ENCODE data around the gene BID. TPM values are rescaled to one million over a fixed set of nuclear protein-coding genes. Genes with fewer than 3 reads are reported as not detected.

Gene BID
- total RNA-seq, 2 donors from 2014 or later, result 13.5 to 18.1 TPM

DNA sequence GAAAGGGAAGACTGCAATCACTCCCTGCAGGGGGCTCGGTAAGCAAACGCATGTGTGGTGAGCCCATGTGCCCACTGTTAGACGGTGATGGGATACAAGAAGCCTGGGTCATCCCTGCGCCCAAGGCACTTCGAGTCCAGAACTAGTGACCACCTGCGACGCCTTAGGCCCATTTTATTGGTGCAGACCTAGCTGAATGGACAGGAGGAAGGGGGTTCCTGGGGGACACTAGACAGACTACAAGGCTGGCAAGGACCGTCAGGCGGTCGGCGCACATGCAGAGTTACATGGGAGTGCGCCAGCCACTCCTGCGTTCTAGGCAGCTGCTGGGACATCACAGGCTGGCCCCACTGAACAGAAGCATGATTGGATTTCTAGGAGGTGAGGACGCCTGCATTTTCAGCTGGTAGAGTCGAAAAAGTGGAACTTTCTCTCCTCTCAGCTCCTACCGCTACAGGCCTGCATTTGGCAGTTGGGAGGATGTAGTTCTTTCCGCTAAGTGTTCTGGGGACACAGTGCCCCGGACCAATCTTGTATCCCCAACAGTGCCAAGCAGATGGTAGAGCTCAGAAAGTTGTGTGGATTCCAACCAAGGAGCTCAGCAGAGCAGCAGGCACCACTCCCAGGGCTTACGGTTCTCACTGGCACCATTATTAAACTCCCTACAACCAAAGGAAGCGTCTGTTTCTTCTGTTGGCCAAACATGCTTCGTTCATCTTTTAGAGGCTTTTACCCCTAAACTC is 35.7 kb downstream of the BID start:
- peaks cover 3% of the 10 kb centered on the region for H3K36me3 ChIP-seq
- H3K4me1 ChIP-seq (ENCODE audit: control insufficient read depth in 1 of 2, low read depth in 2 of 2), result no peaks in the 10 kb centered on the region
- H3K27me3 ChIP-seq (replicated peaks; ENCODE audit: insufficient read depth), result no peaks in the 10 kb centered on the region
- no peak overlapping the region for H3K4me3 ChIP-seq
- H3K27ac ChIP-seq, result no peak overlapping the region
- no peak for TF ChIP-seq CTCF (IDR thresholded peaks at IDR 0.05)
- no peaks in the 10 kb centered on the region for H3K9me3 ChIP-seq
- DNase-seq (ENCODE audit: low spot score), result no peak
- no peak for ATAC-seq (ENCODE audit: insufficient number of reproducible peaks, low FRiP score, low read depth)

DNA sequence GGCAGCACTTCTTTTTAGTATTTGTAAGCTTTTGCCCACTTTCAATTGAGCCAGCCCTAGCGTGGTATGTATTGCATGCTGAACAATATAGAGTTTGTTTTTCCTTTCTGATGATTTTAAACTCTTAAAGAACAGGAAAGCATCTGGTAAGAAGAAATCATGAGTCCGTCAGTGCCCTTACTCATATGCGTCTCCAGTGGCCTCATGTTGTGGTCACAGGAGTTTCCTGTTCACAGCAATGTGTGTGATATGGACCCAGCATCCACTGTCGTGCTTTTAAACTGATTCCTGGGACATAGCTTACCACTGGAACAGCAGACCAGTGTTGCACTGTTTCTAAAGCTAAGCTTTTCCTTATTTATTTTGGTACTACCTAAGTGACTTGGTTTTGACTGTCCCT is 40.1 kb downstream of the BID start:
- no peak overlapping the region for H3K4me3 ChIP-seq
- H3K27me3 ChIP-seq (replicated peaks; ENCODE audit: insufficient read depth), result no peaks in the 10 kb centered on the region
- no peak for ATAC-seq (ENCODE audit: insufficient number of reproducible peaks, low FRiP score, low read depth)
- H3K27ac ChIP-seq, result no peak overlapping the region
- H3K36me3 ChIP-seq, result peaks cover 27% of the 10 kb centered on the region
- no peak for TF ChIP-seq CTCF (IDR thresholded peaks at IDR 0.05)
- no peak for DNase-seq (ENCODE audit: low spot score)
- no peaks in the 10 kb centered on the region for H3K9me3 ChIP-seq
- no peaks in the 10 kb centered on the region for H3K4me1 ChIP-seq (ENCODE audit: control insufficient read depth in 1 of 2, low read depth in 2 of 2)

GRCh38 chr22:17733466-17733865 is 40.8 kb downstream of the BID start:
- Histone ChIP-seq H3K27me3 (replicated peaks; ENCODE audit: insufficient read depth) (no peaks in the 10 kb centered on the region), H3K27ac (no peak overlapping the region), H3K36me3 (peaks cover 29% of the 10 kb centered on the region), H3K4me1 (ENCODE audit: control insufficient read depth in 1 of 2, low read depth in 2 of 2) (no peaks in the 10 kb centered on the region), H3K9me3 (no peaks in the 10 kb centered on the region), H3K4me3 (no peak overlapping the region)
- ATAC-seq (ENCODE audit: insufficient number of reproducible peaks, low FRiP score, low read depth), result no peak
- no peak for TF ChIP-seq CTCF (IDR thresholded peaks at IDR 0.05)
- DNase-seq (ENCODE audit: low spot score), result no peak

DNA sequence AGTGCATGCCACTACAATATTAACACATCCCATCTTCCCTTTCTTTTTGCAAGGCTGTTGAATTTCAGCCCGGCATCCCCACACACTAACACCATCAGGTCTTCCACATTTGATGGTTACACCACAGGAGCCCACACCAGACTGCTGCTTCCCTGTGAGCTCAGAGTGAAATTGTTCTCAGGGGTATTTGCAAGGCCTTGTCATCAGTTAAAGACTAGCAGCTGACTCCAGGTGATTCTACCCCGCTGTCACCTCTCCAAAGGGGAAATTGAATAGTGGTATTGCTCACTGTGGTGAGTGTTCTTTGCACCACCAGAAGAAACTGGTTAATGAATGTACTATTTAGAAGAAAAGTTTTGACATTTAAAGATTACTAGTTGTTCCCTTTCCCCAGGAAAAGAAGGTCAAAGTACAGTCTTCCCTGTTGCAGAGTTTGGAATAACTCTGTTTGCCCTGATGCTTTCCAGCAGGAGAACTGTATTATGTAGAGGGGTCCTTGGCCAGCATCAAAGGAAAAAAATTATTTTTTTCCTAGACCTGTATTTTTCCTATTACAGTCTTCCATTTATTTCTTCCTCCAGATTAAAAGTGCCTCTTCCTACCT is 41.9 kb downstream of the BID start:
- Histone ChIP-seq H3K27me3 (replicated peaks; ENCODE audit: insufficient read depth) (no peaks in the 10 kb centered on the region), H3K4me3 (no peak overlapping the region), H3K4me1 (ENCODE audit: control insufficient read depth in 1 of 2, low read depth in 2 of 2) (peaks cover 0 to 4% of the 10 kb centered on the region in 2 donors), H3K36me3 (peaks cover 36% of the 10 kb centered on the region), H3K27ac (no peak overlapping the region), H3K9me3 (no peaks in the 10 kb centered on the region)
- no peak for TF ChIP-seq CTCF (IDR thresholded peaks at IDR 0.05)
- DNase-seq (ENCODE audit: low spot score), result no peak
- no peak for ATAC-seq (ENCODE audit: insufficient number of reproducible peaks, low FRiP score, low read depth)

GRCh38 chr22:17729561-17729960 is 44.7 kb downstream of the BID start:
- Histone ChIP-seq H3K4me1 (ENCODE audit: control insufficient read depth in 1 of 2, low read depth in 2 of 2) (peaks cover 16 to 29% of the 10 kb centered on the region in 2 donors), H3K36me3 (peaks cover 36% of the 10 kb centered on the region), H3K27me3 (replicated peaks; ENCODE audit: insufficient read depth) (no peaks in the 10 kb centered on the region), H3K9me3 (no peaks in the 10 kb centered on the region), H3K4me3 (no peak overlapping the region), H3K27ac (no peak overlapping the region)
- DNase-seq (ENCODE audit: low spot score) (no peak), ATAC-seq (ENCODE audit: insufficient number of reproducible peaks, low FRiP score, low read depth) (no peak)
- TF ChIP-seq CTCF (IDR thresholded peaks at IDR 0.05), result no peak
